Fibroblast of peridontal ligament (primary cell): Measurements from ENCODE around the gene ELOVL5.
"Not testable (repeated sequence)": the region's sequence is repeated elsewhere in the genome, so short reads cannot be mapped to it uniquely, and the experiment has no call there.

ENCODE experiments used
- DNase-seq: peaks from one replicate; pipeline ENCODE4 v3.0.0-alpha.2; 2010; ENCODE audit errors: extremely low read depth

The ELOVL5 gene

DNA sequence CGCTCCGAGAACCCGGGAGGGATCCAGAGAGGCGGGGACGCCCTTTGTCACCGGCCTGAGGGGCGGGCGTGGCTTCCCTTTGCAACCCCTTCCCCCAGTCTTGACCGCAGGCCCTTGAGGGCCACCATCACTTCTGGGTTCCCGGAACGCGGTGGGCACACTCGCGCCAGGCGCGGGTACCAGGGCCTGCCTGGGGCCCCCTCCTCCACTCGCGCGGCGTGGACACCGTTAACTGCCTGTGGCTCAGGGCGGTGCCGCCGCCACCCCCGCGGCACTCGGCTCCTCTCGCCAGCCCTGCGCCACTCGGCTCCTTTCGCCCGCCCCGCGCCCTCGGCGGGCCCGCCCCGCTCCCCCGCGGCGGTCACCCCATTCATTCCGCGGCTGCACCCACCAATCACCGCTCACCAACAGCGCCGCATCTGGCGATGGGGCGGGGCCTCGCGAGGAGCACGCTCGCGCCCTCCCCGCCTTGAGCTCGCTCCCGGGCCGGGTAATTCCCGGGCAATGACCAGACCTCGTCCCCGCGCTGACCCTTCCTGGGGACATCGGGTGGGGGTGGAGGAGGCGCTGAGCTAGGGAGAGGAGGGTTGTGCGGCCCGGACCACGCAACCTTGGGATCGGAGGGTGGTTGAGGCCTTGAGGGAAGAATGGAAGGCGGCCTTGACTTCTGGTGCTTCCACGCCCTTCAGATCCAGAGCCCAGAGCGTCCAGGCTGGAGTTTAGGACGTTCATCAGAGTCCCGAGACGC, 10.5 kb upstream of the ELOVL5 start:
- DNase-seq: peak; percentile 94

- DNase-seq: no peak
Observed at GRCh38 chr6:53358440-53359094, 9.8 kb upstream of the ELOVL5 start.

DNA sequence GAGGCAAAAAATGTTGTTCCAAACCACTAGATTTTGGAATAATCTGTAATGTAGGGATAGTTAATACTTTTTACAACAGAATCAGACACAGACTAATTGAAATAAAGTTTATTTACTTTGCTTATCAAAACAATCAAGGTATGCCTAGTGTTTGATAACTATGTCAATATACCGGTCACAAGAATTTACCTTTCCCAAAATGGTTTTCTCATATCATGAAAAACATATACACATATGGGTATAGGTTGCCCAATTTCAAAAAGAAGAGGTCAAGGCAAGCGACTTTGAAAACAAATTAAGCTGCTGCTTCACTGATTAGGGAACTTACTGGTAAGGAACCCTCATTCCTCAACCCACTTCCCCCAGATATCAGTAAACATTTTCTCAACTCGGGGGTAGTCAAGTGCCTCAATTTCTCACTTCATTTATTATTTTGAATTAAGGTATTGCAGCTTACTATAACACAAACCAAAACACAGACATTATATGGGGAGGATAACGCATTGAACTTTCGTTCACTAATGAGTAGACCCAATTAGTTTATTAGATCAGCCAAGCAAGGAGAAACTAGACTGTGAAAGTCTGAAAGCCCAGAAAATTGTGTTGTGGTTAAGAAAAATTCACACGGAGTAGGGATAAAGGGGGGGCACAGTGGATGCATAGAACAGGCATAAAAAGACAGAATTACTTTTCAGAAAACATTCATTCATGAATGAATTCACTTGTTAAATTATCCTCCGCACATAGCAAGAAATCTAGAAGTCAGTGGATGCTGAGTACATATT, 9.0 kb upstream of the ELOVL5 start:
- DNase-seq: no peak

GRCh38 chr6:53353624-53354023, 4.9 kb upstream of the ELOVL5 start:
- DNase-seq: no peak

DNA sequence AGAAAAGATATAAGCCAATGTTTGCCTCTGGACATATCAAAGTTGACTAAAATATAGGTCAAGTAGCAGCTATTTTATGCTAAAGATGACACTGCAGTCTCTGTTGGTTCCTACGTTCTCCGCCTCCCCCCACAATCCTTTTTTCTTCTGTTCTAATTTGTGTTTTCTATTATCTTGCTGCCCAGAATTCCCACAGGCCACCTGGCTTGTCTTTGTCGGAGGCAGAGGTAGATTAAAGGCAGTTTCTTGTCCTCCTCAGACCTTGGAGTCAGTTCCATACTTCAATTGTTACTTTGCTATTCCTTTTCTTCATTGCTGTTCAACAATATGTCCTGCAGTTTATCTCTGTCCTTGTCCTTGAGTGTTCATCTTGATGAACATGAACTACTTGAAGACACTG, 3.6 kb upstream of the ELOVL5 start:
- DNase-seq: no peak

GRCh38 chr6:53349209-53349693, 501 bp upstream of the ELOVL5 start:
- DNase-seq: no peak

DNA sequence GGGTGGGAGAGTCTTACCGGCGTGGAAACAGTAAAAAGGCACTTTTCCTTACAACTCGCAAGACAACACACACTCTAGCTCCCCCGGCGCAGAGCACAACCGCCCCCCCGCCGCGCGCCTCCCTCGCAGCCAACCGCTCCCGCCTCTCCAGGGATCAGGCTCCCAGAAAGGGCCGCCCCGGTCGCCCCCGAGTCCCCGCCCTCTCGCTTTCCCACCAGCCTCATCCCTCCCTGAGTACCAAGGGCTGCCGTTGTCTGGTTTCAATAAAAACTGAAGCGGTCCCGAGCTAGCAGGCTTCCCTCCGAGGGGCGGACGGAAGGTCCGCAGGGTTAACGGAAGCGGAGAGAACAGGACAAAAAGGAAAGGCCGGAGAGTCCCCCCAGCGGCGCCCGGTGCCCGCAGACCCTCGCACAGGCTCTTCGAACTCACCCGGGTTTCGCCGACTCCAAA, 804 bp downstream of the ELOVL5 start:
- DNase-seq: peak; percentile 60

DNA sequence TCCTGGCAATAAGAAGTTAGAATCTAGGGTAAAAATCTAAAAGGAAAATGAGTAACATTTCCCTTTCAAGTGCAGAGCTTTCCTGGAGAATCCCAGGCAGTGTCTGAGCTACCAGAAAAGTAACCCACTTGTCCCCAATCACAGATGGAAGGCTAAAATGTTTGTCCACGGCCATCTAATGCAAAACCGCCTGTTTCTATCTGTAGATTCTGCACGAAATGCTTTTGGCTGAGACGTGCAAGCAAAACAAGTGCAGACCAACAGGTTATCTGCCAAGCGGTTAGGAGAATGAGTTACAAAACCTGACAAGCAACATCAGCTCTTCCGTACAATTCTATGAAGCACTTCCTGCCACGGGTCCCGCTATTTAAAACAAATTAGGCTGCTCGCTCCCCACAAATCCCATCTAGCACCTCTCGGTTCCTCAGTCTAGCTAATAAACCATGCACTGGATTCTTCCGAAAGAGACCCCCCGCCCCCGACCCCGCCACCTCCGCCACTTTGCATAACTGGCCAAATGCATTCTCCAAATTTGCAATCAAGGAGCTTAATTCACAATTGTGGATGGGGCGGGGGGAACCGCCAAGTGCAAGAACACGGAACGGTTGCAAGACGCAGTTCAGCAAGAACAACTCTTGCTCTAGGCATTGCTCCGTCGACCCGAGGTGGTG, 1.4 kb downstream of the ELOVL5 start:
- DNase-seq: peak; percentile 28

- DNase-seq: not testable (repeated sequence)
Observed at GRCh38 chr6:53346049-53346448, 2.7 kb downstream of the ELOVL5 start.

DNA sequence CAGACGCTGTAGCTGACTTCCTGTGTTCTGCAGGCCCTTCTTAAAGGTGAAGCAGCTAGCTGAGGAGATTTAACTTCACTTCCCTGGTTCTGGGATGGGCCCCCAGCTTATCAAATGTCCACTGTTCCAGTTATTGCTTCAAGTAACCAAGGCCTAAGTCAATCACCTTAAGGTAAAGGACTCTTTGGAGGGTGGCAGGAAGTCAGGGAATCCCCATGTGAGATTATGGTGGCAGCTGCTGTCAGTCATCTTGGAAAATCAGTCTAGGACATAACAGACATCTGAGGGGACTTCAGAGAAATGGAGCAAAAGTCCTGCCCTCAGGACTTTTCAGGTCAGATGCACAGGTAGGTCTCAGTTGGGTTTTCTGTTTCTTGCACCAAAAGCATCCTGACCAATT, 3.8 kb downstream of the ELOVL5 start:
- DNase-seq: no peak

- DNase-seq: no peak
Observed at GRCh38 chr6:53343092-53343491, 5.7 kb downstream of the ELOVL5 start.

GRCh38 chr6:53342217-53342616, 6.5 kb downstream of the ELOVL5 start:
- DNase-seq: no peak

- DNase-seq: no peak
Observed at GRCh38 chr6:53340536-53340935, 8.2 kb downstream of the ELOVL5 start.

GRCh38 chr6:53339424-53339823, 9.3 kb downstream of the ELOVL5 start:
- no peak for DNase-seq

DNA sequence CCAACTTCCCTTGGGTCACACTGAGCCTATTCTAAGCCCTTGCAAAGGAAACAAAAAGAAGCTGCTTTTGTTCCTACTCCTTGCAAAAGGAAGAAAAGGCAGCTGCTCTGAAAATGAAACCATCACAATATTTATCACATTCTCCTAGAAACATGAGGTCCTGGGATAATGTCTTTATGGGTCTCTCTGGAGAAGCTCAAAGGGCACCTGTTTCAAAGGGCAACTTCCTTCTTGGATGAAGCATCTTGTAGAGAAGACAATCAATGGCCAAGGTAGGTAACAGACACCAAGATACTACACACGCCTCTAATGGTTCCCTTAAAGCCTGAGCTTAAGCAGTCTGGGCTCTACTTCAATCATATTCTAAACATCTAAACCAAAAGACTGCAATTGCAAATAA, 10.4 kb downstream of the ELOVL5 start:
- DNase-seq: no peak

DNA sequence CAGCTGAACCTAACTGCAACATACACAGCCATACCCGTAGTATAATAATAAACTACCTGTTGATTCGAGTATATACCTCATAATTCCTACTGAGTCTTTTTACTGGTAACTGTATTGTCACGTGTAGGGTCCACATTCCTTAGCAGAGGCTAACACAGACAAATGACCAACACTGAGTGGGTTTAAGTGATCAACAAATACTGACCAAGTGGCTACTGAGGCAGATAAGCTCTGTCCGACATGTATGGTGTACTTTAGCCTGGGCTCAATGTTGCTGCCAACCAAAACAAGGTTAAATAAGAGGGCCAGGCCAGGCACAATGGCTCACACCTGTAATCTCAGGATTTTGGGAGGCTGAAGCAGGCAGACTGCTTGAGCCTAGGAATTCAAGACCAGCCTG, 12.7 kb downstream of the ELOVL5 start:
- DNase-seq: no peak

- no peak for DNase-seq
Observed at GRCh38 chr6:53335224-53335994, 13.3 kb downstream of the ELOVL5 start.

- DNase-seq: no peak
Observed at GRCh38 chr6:53333439-53334408, 15.0 kb downstream of the ELOVL5 start.

- DNase-seq: no peak
Observed at GRCh38 chr6:53331678-53332077, 17.1 kb downstream of the ELOVL5 start.

GRCh38 chr6:53330137-53330536, 18.6 kb downstream of the ELOVL5 start:
- DNase-seq: no peak
